DOHH2 (cell line): ENCODE measurements around the gene PTPA.
"Not testable (repeated sequence)": the region's sequence is repeated elsewhere in the genome, so short reads cannot be mapped to it uniquely, and the experiment has no call there.

Source experiments
- H3F3A ChIP-seq: fragments of 200-600 bp; sonication (generic), shearing (Covaris generic); 2 replicates; pipeline ENCODE4 v1.6.0; 2016; ENCODE audit warnings: antibody characterized with exemption, mild to moderate bottlenecking; ENCODE audit not compliant: control insufficient read depth, insufficient read depth
- H3K27ac ChIP-seq: fragments of 200-600 bp; sonication (generic); 2 replicates; pipeline ENCODE4 v1.5.1; 2014; ENCODE audit warnings: low read depth, mild to moderate bottlenecking, low read length, moderate library complexity
- H3K27me3 ChIP-seq: fragments of 200-600 bp; sonication (generic); 2 replicates; pipeline ENCODE4 v1.6.1; 2014; ENCODE audit warnings: mild to moderate bottlenecking, low read length, mixed read lengths; ENCODE audit not compliant: control insufficient read depth
- H3K36me3 ChIP-seq: fragments of 200-600 bp; sonication (generic); 2 replicates; pipeline ENCODE4 v1.6.1; 2014; ENCODE audit warnings: mild to moderate bottlenecking, low read length, moderate library complexity, mixed read lengths; ENCODE audit not compliant: control insufficient read depth
- H3K4me1 ChIP-seq: fragments of 200-600 bp; sonication (generic); 2 replicates; pipeline ENCODE4 v1.6.1; 2014; ENCODE audit warnings: mild to moderate bottlenecking, low read length, mixed read lengths; ENCODE audit not compliant: control insufficient read depth
- H3K4me2 ChIP-seq: fragments of 200-600 bp; sonication (generic); 2 replicates; pipeline ENCODE4 v1.6.0; 2014; ENCODE audit warnings: mild to moderate bottlenecking, low read length, moderate library complexity
- H3K4me3 ChIP-seq: fragments of 200-600 bp; sonication (generic); 2 replicates; pipeline ENCODE4 v1.5.1; 2014; ENCODE audit warnings: mild to moderate bottlenecking, low read length, mixed read lengths
- H3K79me2 ChIP-seq: fragments of 200-600 bp; sonication (generic); 2 replicates; pipeline ENCODE4 v1.6.1; 2014; ENCODE audit warnings: mild to moderate bottlenecking, low read length, mixed read lengths; ENCODE audit not compliant: control insufficient read depth
- H3K9me2 ChIP-seq: fragments of 200-600 bp; sonication (generic); replicated peaks from 2 replicates; pipeline ENCODE4 v1.6.1; 2014; ENCODE audit warnings: mild to moderate bottlenecking, low read length, mixed read lengths; ENCODE audit not compliant: control insufficient read depth
- H3K9me3 ChIP-seq: fragments of 200-600 bp; sonication (generic); 2 replicates; pipeline ENCODE4 v1.6.1; 2014; ENCODE audit warnings: antibody characterized with exemption, low read length, mixed read lengths; ENCODE audit not compliant: control insufficient read depth, insufficient read depth
- H4K20me1 ChIP-seq: fragments of 200-600 bp; sonication (generic); 2 replicates; pipeline ENCODE4 v1.6.0; 2014; ENCODE audit warnings: low read depth, mild to moderate bottlenecking, antibody characterized with exemption, low read length, moderate library complexity; ENCODE audit not compliant: control insufficient read depth, insufficient read depth
- EZH2phosphoT487 ChIP-seq: fragments of 200-600 bp; sonication (generic); IDR thresholded peaks from 2 replicates; pipeline ENCODE4 v1.6.1; 2017; ENCODE audit warnings: borderline replicate concordance, mild to moderate bottlenecking, antibody characterized with exemption, low read length, moderate library complexity, mixed read lengths
- TF ChIP-seq, protein P1 (sequence below): fragments of 200-600 bp; sonication (generic); IDR thresholded peaks from one replicate; pipeline ENCODE4 v1.5.1; 2014; ENCODE audit warnings: antibody characterized with exemption, mild to moderate bottlenecking, low read depth, low read length; ENCODE audit not compliant: poor library complexity, severe bottlenecking

PTPA gene

DNA sequence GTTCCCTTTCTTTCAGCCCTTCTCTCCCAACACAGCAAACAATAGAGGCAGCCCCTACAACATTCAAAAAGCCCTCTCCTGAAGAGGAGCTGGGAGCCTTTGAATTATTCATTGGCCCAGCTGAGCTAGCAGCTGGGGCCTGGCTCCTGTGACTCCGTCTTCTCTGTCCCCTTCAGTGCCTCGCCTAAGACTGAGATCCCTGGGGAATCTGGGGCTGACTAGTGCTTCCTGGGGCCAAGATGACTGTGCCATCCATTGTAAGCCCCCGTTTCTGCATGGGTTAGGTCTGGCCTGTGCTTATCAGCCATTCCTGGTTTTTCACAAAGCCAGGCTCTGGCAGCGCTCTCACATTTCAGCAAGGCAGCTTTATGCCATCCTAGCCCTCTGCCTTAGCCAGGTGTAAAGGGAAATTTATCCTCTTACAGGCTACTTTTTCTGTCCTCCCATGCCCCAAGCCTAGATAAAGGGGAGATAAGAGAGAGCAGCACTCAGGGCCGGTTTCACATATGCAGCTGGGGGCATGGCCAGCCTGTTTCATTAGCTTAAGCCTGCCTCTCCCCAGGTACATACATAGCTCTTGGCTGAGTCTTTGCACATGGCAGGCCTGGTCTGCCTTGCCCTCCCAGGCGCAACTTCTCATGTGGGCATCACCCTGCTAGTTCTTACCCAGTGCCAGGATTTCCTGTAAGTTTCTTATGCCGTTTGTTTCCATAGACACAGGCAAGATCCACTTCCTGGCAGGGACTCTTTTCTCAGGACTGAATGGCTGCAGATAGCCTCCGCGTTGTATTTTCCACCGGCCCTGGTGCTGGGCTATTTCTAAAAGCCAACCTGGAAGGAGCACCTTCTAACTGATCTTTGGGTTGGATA lies 15.8 kb downstream of the PTPA start:
- H4K20me1 ChIP-seq: no peaks in the 10 kb centered on the region
- H3K4me2 ChIP-seq: no peak overlapping the region
- H3K27ac ChIP-seq: no peak overlapping the region
- no peak for TF ChIP-seq EZH2phosphoT487
- TF ChIP-seq, protein P1, sequence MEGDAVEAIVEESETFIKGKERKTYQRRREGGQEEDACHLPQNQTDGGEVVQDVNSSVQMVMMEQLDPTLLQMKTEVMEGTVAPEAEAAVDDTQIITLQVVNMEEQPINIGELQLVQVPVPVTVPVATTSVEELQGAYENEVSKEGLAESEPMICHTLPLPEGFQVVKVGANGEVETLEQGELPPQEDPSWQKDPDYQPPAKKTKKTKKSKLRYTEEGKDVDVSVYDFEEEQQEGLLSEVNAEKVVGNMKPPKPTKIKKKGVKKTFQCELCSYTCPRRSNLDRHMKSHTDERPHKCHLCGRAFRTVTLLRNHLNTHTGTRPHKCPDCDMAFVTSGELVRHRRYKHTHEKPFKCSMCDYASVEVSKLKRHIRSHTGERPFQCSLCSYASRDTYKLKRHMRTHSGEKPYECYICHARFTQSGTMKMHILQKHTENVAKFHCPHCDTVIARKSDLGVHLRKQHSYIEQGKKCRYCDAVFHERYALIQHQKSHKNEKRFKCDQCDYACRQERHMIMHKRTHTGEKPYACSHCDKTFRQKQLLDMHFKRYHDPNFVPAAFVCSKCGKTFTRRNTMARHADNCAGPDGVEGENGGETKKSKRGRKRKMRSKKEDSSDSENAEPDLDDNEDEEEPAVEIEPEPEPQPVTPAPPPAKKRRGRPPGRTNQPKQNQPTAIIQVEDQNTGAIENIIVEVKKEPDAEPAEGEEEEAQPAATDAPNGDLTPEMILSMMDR: no peak
- H3F3A ChIP-seq: no peaks in the 10 kb centered on the region
- H3K9me3 ChIP-seq: no peaks in the 10 kb centered on the region
- H3K36me3 ChIP-seq: peaks cover 41% of the 10 kb centered on the region
- no peaks in the 10 kb centered on the region for H3K79me2 ChIP-seq
- H3K27me3 ChIP-seq: no peaks in the 10 kb centered on the region
- no peak overlapping the region for H3K4me3 ChIP-seq
- H3K4me1 ChIP-seq: peaks cover 3% of the 10 kb centered on the region
- no peaks in the 10 kb centered on the region for H3K9me2 ChIP-seq

DNA sequence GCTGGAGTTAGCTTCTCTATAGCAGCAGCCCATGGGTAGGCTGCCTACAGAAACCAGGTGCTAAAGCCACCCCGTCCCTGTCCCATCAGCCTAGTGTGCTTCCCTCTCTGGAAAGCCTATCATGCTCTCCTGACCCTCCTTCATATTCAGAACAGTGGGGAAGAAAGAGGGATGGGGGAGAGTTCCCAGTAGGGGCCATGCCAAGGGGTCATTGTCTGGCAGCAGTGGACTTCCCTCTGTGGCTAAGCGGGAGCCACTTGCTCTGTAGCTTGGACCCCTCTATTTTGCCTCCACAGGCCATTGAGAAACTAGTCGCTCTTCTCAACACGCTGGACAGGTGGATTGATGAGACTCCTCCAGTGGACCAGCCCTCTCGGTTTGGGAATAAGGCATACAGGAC lies 17.5 kb downstream of the PTPA start:
- TF ChIP-seq, protein P1: no peak
- TF ChIP-seq EZH2phosphoT487: no peak
- no peaks in the 10 kb centered on the region for H3K9me2 ChIP-seq
- no peak overlapping the region for H3K4me2 ChIP-seq
- no peaks in the 10 kb centered on the region for H3K9me3 ChIP-seq
- H3K27me3 ChIP-seq: no peaks in the 10 kb centered on the region
- H3K4me3 ChIP-seq: no peak overlapping the region
- no peaks in the 10 kb centered on the region for H3F3A ChIP-seq
- H3K27ac ChIP-seq: no peak overlapping the region
- peaks cover 44% of the 10 kb centered on the region for H3K36me3 ChIP-seq
- no peaks in the 10 kb centered on the region for H3K79me2 ChIP-seq
- H4K20me1 ChIP-seq: no peaks in the 10 kb centered on the region
- peaks cover 3% of the 10 kb centered on the region for H3K4me1 ChIP-seq

DNA sequence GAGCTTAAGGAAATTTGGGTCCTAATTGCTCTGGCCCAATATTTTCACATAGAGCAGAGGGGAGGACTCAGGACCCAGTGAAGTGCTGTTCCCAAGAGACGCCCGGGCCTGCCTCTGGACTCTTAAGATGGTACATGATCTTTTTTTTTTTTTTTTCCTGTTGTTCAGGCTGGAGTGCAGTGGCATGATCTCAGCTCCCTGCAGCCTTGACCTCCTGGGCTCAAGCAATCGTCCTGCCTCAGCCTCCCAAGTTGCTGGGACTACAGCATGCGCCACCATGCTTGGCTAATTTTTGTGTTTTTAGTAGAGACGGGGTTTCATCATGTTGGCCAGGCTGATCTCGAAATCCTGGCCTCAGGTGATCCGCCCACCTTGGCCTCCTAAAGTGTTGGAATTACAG lies 19.1 kb downstream of the PTPA start:
- H3K9me2 ChIP-seq, H3K4me2 ChIP-seq, H4K20me1 ChIP-seq, H3K4me1 ChIP-seq, H3K4me3 ChIP-seq, H3K9me3 ChIP-seq, H3F3A ChIP-seq, H3K79me2 ChIP-seq, H3K27me3 ChIP-seq, H3K27ac ChIP-seq: not testable (repeated sequence)
- peaks cover 46% of the 10 kb centered on the region for H3K36me3 ChIP-seq

DNA sequence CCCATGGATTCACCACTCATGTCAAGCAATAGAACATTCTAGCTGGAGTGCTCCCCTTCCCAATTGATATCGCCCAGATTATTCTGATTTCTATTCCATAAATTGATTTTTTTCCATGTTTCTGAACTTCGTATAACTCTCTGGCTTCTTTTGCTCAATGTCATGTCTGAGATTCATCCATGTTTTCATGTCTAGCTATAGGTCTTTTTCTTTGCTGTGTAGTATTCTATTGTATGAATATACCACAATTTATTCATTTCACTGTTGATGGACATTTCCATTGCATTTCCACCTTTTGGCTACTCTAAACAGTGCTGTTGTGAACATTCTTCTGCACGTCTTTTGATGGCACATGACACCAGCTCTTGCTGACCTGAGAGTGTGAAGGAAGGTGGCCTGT lies 19.6 kb downstream of the PTPA start:
- H3K79me2 ChIP-seq: no peaks in the 10 kb centered on the region
- H4K20me1 ChIP-seq: no peaks in the 10 kb centered on the region
- no peaks in the 10 kb centered on the region for H3F3A ChIP-seq
- peaks cover 3% of the 10 kb centered on the region for H3K4me1 ChIP-seq
- H3K9me2 ChIP-seq: no peaks in the 10 kb centered on the region
- no peak overlapping the region for H3K4me2 ChIP-seq
- no peak for TF ChIP-seq EZH2phosphoT487
- TF ChIP-seq, protein P1: no peak
- no peak overlapping the region for H3K4me3 ChIP-seq
- H3K27ac ChIP-seq: no peak overlapping the region
- H3K9me3 ChIP-seq: no peaks in the 10 kb centered on the region
- no peaks in the 10 kb centered on the region for H3K27me3 ChIP-seq
- H3K36me3 ChIP-seq: peaks cover 46% of the 10 kb centered on the region
